ENCODE measurements around the gene INPPL1. TPM values are rescaled to one million over a fixed set of nuclear protein-coding genes. Genes with fewer than 3 reads are reported as not detected.
A peak's percentile ranks its signal among the peaks of the same experiment; 100 is the strongest.

INPPL1 gene
- total RNA-seq, 1 donor: 86.5 TPM

GRCh38 chr11:72228844-72229231 is 4.3 kb downstream of the INPPL1 start:
- H2AFZ ChIP-seq (ENCODE audit: low read length): no peak overlapping the region
- H3K79me2 ChIP-seq (ENCODE audit: insufficient read depth, low read length): peaks cover 56% of the 10 kb centered on the region
- H3K36me3 ChIP-seq (ENCODE audit: insufficient read depth, low read length): peaks cover 68% of the 10 kb centered on the region
- H3K9me3 ChIP-seq (ENCODE audit: low read depth, low read length): no peaks in the 10 kb centered on the region
- H3K4me2 ChIP-seq (ENCODE audit: insufficient read depth, low read length): no peak overlapping the region
- no peak for TF ChIP-seq CTCF (IDR thresholded peaks at IDR 0.05; ENCODE audit: extremely low read depth, low read depth, low read length)
- H3K27ac ChIP-seq (ENCODE audit: low read depth, low read length): peak overlapping the region; percentile 0
- H3K4me3 ChIP-seq (ENCODE audit: insufficient read depth, low read length): no peak overlapping the region
- peaks cover 78% of the 10 kb centered on the region for H4K20me1 ChIP-seq (ENCODE audit: insufficient read depth, low read length)
- H3K4me1 ChIP-seq (ENCODE audit: insufficient read depth, low read length): peaks cover 13% of the 10 kb centered on the region
- no peaks in the 10 kb centered on the region for H3K27me3 ChIP-seq (ENCODE audit: insufficient read depth, low read length)
- peak; percentile 66 for DNase-seq (ENCODE audit: insufficient read length, low spot score, missing footprints)

- H3K79me2 ChIP-seq (ENCODE audit: insufficient read depth, low read length): peaks cover 50% of the 10 kb centered on the region
- peaks cover 72% of the 10 kb centered on the region for H3K36me3 ChIP-seq (ENCODE audit: insufficient read depth, low read length)
- TF ChIP-seq CTCF (IDR thresholded peaks at IDR 0.05; ENCODE audit: extremely low read depth, low read depth, low read length): no peak
Observed at GRCh38 chr11:72229336-72229924, 4.9 kb downstream of the INPPL1 start.

GRCh38 chr11:72229925-72230763 is 5.6 kb downstream of the INPPL1 start:
- no peak for TF ChIP-seq CTCF (IDR thresholded peaks at IDR 0.05; ENCODE audit: extremely low read depth, low read depth, low read length)
- Histone ChIP-seq H2AFZ (ENCODE audit: low read length) (no peak overlapping the region), H3K27me3 (ENCODE audit: insufficient read depth, low read length) (no peaks in the 10 kb centered on the region), H3K4me2 (ENCODE audit: insufficient read depth, low read length) (no peak overlapping the region), H3K36me3 (ENCODE audit: insufficient read depth, low read length) (peaks cover 79% of the 10 kb centered on the region), H3K79me2 (ENCODE audit: insufficient read depth, low read length) (peaks cover 43% of the 10 kb centered on the region), H3K4me3 (ENCODE audit: insufficient read depth, low read length) (no peak overlapping the region), H3K27ac (ENCODE audit: low read depth, low read length) (no peak overlapping the region), H4K20me1 (ENCODE audit: insufficient read depth, low read length) (peaks cover 82% of the 10 kb centered on the region), H3K4me1 (ENCODE audit: insufficient read depth, low read length) (peaks cover 13% of the 10 kb centered on the region), H3K9me3 (ENCODE audit: low read depth, low read length) (no peaks in the 10 kb centered on the region)
- peak; percentile 36 for DNase-seq (ENCODE audit: insufficient read length, low spot score, missing footprints)

More at GRCh38 chr11:72229336-72229924, 4.9 kb downstream of the INPPL1 start:
- H3K27me3 ChIP-seq (ENCODE audit: insufficient read depth, low read length): no peaks in the 10 kb centered on the region
- H3K4me1 ChIP-seq (ENCODE audit: insufficient read depth, low read length): peaks cover 13% of the 10 kb centered on the region
- DNase-seq (ENCODE audit: insufficient read length, low spot score, missing footprints): peak; percentile 53
- no peak overlapping the region for H3K4me3 ChIP-seq (ENCODE audit: insufficient read depth, low read length)
- peaks cover 78% of the 10 kb centered on the region for H4K20me1 ChIP-seq (ENCODE audit: insufficient read depth, low read length)
- no peaks in the 10 kb centered on the region for H3K9me3 ChIP-seq (ENCODE audit: low read depth, low read length)
- no peak overlapping the region for H3K27ac ChIP-seq (ENCODE audit: low read depth, low read length)
- H3K4me2 ChIP-seq (ENCODE audit: insufficient read depth, low read length): no peak overlapping the region
- H2AFZ ChIP-seq (ENCODE audit: low read length): no peak overlapping the region

GRCh38 chr11:72230764-72231365 is 6.3 kb downstream of the INPPL1 start:
- Histone ChIP-seq H4K20me1 (ENCODE audit: insufficient read depth, low read length) (peaks cover 80% of the 10 kb centered on the region), H3K27me3 (ENCODE audit: insufficient read depth, low read length) (no peaks in the 10 kb centered on the region), H2AFZ (ENCODE audit: low read length) (no peak overlapping the region), H3K4me2 (ENCODE audit: insufficient read depth, low read length) (no peak overlapping the region), H3K27ac (ENCODE audit: low read depth, low read length) (no peak overlapping the region), H3K4me1 (ENCODE audit: insufficient read depth, low read length) (peaks cover 8% of the 10 kb centered on the region), H3K36me3 (ENCODE audit: insufficient read depth, low read length) (peaks cover 86% of the 10 kb centered on the region), H3K9me3 (ENCODE audit: low read depth, low read length) (no peaks in the 10 kb centered on the region), H3K4me3 (ENCODE audit: insufficient read depth, low read length) (no peak overlapping the region), H3K79me2 (ENCODE audit: insufficient read depth, low read length) (peaks cover 36% of the 10 kb centered on the region)
- TF ChIP-seq CTCF (IDR thresholded peaks at IDR 0.05; ENCODE audit: extremely low read depth, low read depth, low read length): no peak
- peak; percentile 66 for DNase-seq (ENCODE audit: insufficient read length, low spot score, missing footprints)
